Spinal cord (tissue), 10 donors: ENCODE data around the gene SP6. TPM values are rescaled to one million over a fixed set of nuclear protein-coding genes. Genes with fewer than 3 reads are reported as not detected.

ENCODE experiments used
- DNase-seq, 6 donors: peaks; one replicate each; pipeline versions ENCODE4 v3.0.0 to v3.0.0-alpha.2; 2013 to 2015; ENCODE audit warnings: low spot score in 6 of 6, low read depth in 4 of 6
- H3K27ac ChIP-seq: one replicate; pipeline ENCODE4 v1.5.1; 2013; ENCODE audit warnings: low read depth, low read length, control low read depth
- H3K27me3 ChIP-seq: one replicate; pipeline ENCODE4 v1.6.1; 2013; ENCODE audit warnings: low read length; ENCODE audit not compliant: control insufficient read depth, insufficient read depth
- H3K36me3 ChIP-seq: one replicate; pipeline ENCODE4 v1.6.1; 2013; ENCODE audit warnings: low read length; ENCODE audit not compliant: control insufficient read depth, insufficient read depth
- H3K4me1 ChIP-seq: one replicate; pipeline ENCODE4 v1.6.1; 2013; ENCODE audit warnings: low read length; ENCODE audit not compliant: control insufficient read depth, insufficient read depth
- H3K4me3 ChIP-seq: one replicate; pipeline ENCODE4 v1.5.1; 2013; ENCODE audit warnings: low read depth, low read length, control low read depth
- H3K9me3 ChIP-seq: one replicate; pipeline ENCODE4 v1.6.1; 2013; ENCODE audit warnings: low read length; ENCODE audit not compliant: control insufficient read depth, insufficient read depth
- WGBS: methylation state at CpG from one replicate; pipeline ENCODE4 v1.1.5; 2013; ENCODE audit warnings: missing lambda C conversion rate; ENCODE audit not compliant: insufficient coverage; 5-methylcytosine and 5-hydroxymethylcytosine counted together
- polyA plus RNA-seq, 2 donors: library from polyadenylated mRNA; unstranded; fragments of 120-200 nt; gene quantifications; one replicate each; pipeline ENCODE4 v1.2.1, GENCODE V29; 2013; ENCODE audit not compliant: insufficient read length in 2 of 2
- total RNA-seq, 2 donors: library from RNA; depleted of rRNA in 1 of 2; stranded (reverse); fragments of 120-200 nt in 1 of 2; fragments of >200 nt in 1 of 2; gene quantifications; one replicate each; pipeline versions ENCODE4 v1.2.3 to v1.2.4, GENCODE V29; 2013 to 2014
- donor health status: healthy.

The SP6 gene
- total and polyA plus RNA-seq, 4 donors: 0.22 to 0.92 (median 0.40) TPM

- no peaks in the 10 kb centered on the region for H3K4me1 ChIP-seq
- no peak overlapping the region for H3K4me3 ChIP-seq
- H3K9me3 ChIP-seq: no peaks in the 10 kb centered on the region
- H3K27ac ChIP-seq: no peak overlapping the region
- H3K27me3 ChIP-seq: peaks cover 30% of the 10 kb centered on the region
- DNase-seq: no peak
- WGBS: no CpG with 5 or more reads among the region's 2 CpGs
- no peaks in the 10 kb centered on the region for H3K36me3 ChIP-seq
Observed at GRCh38 chr17:47797797-47798196, 53.2 kb downstream of the SP6 start.

Other genes with a start within 250 kb of the SP6 start
- 100 to 1,000 TPM; 165 to 185 TPM for gene KPNB1, start 201.2 kb downstream of the SP6 start, total RNA-seq
- 100 to 1,000 TPM; 152 to 164 TPM for gene KPNB1, start 201.2 kb downstream of the SP6 start, polyA plus RNA-seq
- gene TBKBP1, start 157.0 kb downstream of the SP6 start, total RNA-seq: 10 to 100 TPM; 10.4 to 11.5 TPM
- 10 to 100 TPM; 46.2 to 62.8 TPM for gene TBKBP1, start 157.0 kb downstream of the SP6 start, polyA plus RNA-seq
- under 1 TPM; 0.17 to 0.20 TPM for gene TBX21, start 117.9 kb downstream of the SP6 start, total RNA-seq
- under 1 TPM; 0.32 to 0.36 TPM for gene TBX21, start 117.9 kb downstream of the SP6 start, polyA plus RNA-seq
- 10 to 100 TPM in 1 of 2 donors, 1 to 10 TPM in 1; 7.1 to 12.5 TPM for gene OSBPL7, start 29.4 kb downstream of the SP6 start, total RNA-seq
- gene OSBPL7, start 29.4 kb downstream of the SP6 start, polyA plus RNA-seq: 10 to 100 TPM; 23.1 to 25.6 TPM
- gene MRPL10, start 19.6 kb downstream of the SP6 start, total RNA-seq: 10 to 100 TPM; 10.6 to 30.0 TPM
- 10 to 100 TPM; 37.6 to 40.8 TPM for gene MRPL10, start 19.6 kb downstream of the SP6 start, polyA plus RNA-seq
- 1 to 10 TPM in 1 of 2 donors, under 1 TPM in 1; 0.40 to 3.4 TPM for gene LRRC46, start 19.5 kb downstream of the SP6 start, total RNA-seq
- gene LRRC46, start 19.5 kb downstream of the SP6 start, polyA plus RNA-seq: 10 to 100 TPM in 1 of 2 donors, 1 to 10 TPM in 1; 8.9 to 13.1 TPM
- gene SCRN2, start 9.9 kb downstream of the SP6 start, total RNA-seq: 10 to 100 TPM; 13.7 to 44.2 TPM
- gene SCRN2, start 9.9 kb downstream of the SP6 start, polyA plus RNA-seq: 10 to 100 TPM; 31.5 to 35.9 TPM
- 1 to 10 TPM; 1.6 to 3.3 TPM for gene SP2, start 45.1 kb upstream of the SP6 start, total RNA-seq
- gene SP2, start 45.1 kb upstream of the SP6 start, polyA plus RNA-seq: 10 to 100 TPM; 25.5 to 25.9 TPM
- gene PNPO, start 90.4 kb upstream of the SP6 start, total RNA-seq: 10 to 100 TPM; 22.4 to 24.0 TPM
- 10 to 100 TPM; 26.0 to 26.7 TPM for gene PNPO, start 90.4 kb upstream of the SP6 start, polyA plus RNA-seq
- gene PRR15L, start 106.7 kb upstream of the SP6 start, total RNA-seq: under 1 TPM in 1 of 2 donors, not detected in 1; 0.17 TPM
- under 1 TPM in 1 of 2 donors, not detected in 1; 0.27 TPM for gene PRR15L, start 106.7 kb upstream of the SP6 start, polyA plus RNA-seq
- gene CDK5RAP3, start 120.0 kb upstream of the SP6 start, total RNA-seq: 100 to 1,000 TPM in 1 of 2 donors, 10 to 100 TPM in 1; 77.0 to 147 TPM
- 100 to 1,000 TPM; 128 to 147 TPM for gene CDK5RAP3, start 120.0 kb upstream of the SP6 start, polyA plus RNA-seq
- 100 to 1,000 TPM in 1 of 2 donors, 10 to 100 TPM in 1; 27.1 to 137 TPM for gene COPZ2, start 186.6 kb upstream of the SP6 start, total RNA-seq
- 10 to 100 TPM in 1 of 2 donors, 1 to 10 TPM in 1; 7.8 to 35.6 TPM for gene COPZ2, start 186.6 kb upstream of the SP6 start, polyA plus RNA-seq
- 10 to 100 TPM; 87.4 to 94.2 TPM for gene NFE2L1, start 197.2 kb upstream of the SP6 start, total RNA-seq
- gene NFE2L1, start 197.2 kb upstream of the SP6 start, polyA plus RNA-seq: 100 to 1,000 TPM; 139 to 148 TPM